Measurements from ENCODE around the gene TMEM272.

Gene TMEM272

DNA sequence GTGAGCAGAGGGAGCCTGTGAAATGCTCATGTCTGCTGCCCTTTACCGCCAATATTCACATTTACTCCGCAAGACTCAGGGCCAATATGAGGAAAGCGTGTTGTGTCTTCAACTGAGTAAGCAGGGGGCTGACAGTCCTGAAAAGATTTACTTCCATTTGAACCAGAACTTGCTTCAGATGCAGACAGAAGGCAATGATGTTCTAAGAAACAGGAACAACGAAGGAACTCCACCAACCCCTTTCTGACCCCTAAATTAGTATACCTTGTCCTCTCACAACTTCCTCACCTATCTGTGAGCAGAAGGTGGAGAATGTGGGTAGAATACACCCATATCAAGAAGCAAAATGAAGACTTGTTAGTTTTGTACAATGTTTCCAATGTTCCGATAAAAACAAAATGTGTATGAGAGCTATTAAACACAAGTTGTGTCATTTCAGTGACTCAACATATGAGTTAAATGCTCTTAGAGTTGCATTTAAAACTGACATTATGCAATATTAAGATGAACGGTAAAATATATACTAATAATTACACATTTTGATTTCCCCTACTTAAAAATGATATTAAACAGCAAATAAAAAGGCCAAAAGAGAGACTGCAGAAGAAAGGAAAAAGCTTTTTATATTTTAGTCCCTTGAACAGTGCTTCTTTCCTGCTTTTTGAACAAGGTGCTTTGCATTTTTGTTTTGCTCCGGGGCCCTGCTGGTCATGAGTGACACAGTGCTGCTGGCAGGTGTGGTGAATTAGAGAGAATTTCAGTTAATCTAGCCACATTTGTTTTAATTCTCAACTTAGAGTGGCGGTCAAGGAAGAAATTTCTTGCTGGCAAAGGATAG is 16.0 kb downstream of the TMEM272 start:
- peak in 1 of 2 experiments; percentile 29 for DNase-seq (ENCODE audit: low read depth in 1 of 2, low spot score in 1 of 2)
- H3K27ac ChIP-seq (replicated peaks): peak overlapping the region; percentile 78; the same call in 1 of the 2 replicates
- TF ChIP-seq SPI1 (IDR thresholded peaks at IDR 0.05; ENCODE audit: borderline replicate concordance, low read depth) (no peak), GABPA (IDR thresholded peaks at IDR 0.05; ENCODE audit: low read depth) (no peak), POLR2AphosphoS5 (IDR thresholded peaks at IDR 0.05; ENCODE audit: low read depth) (no peak)
- TF ChIP-seq, protein P1, sequence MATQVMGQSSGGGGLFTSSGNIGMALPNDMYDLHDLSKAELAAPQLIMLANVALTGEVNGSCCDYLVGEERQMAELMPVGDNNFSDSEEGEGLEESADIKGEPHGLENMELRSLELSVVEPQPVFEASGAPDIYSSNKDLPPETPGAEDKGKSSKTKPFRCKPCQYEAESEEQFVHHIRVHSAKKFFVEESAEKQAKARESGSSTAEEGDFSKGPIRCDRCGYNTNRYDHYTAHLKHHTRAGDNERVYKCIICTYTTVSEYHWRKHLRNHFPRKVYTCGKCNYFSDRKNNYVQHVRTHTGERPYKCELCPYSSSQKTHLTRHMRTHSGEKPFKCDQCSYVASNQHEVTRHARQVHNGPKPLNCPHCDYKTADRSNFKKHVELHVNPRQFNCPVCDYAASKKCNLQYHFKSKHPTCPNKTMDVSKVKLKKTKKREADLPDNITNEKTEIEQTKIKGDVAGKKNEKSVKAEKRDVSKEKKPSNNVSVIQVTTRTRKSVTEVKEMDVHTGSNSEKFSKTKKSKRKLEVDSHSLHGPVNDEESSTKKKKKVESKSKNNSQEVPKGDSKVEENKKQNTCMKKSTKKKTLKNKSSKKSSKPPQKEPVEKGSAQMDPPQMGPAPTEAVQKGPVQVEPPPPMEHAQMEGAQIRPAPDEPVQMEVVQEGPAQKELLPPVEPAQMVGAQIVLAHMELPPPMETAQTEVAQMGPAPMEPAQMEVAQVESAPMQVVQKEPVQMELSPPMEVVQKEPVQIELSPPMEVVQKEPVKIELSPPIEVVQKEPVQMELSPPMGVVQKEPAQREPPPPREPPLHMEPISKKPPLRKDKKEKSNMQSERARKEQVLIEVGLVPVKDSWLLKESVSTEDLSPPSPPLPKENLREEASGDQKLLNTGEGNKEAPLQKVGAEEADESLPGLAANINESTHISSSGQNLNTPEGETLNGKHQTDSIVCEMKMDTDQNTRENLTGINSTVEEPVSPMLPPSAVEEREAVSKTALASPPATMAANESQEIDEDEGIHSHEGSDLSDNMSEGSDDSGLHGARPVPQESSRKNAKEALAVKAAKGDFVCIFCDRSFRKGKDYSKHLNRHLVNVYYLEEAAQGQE (IDR thresholded peaks at IDR 0.05; ENCODE audit: insufficient replicate concordance, low read depth): no peak
- TF ChIP-seq, protein P2, sequence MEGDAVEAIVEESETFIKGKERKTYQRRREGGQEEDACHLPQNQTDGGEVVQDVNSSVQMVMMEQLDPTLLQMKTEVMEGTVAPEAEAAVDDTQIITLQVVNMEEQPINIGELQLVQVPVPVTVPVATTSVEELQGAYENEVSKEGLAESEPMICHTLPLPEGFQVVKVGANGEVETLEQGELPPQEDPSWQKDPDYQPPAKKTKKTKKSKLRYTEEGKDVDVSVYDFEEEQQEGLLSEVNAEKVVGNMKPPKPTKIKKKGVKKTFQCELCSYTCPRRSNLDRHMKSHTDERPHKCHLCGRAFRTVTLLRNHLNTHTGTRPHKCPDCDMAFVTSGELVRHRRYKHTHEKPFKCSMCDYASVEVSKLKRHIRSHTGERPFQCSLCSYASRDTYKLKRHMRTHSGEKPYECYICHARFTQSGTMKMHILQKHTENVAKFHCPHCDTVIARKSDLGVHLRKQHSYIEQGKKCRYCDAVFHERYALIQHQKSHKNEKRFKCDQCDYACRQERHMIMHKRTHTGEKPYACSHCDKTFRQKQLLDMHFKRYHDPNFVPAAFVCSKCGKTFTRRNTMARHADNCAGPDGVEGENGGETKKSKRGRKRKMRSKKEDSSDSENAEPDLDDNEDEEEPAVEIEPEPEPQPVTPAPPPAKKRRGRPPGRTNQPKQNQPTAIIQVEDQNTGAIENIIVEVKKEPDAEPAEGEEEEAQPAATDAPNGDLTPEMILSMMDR (IDR thresholded peaks at IDR 0.05; ENCODE audit: insufficient read depth, low read length): no peak
- H3K4me3 ChIP-seq (replicated peaks; ENCODE audit: insufficient read depth, low read length): no peak overlapping the region
- no peaks in the 10 kb centered on the region for H3K27me3 ChIP-seq (ENCODE audit: insufficient read depth, poor library complexity, severe bottlenecking)

DNA sequence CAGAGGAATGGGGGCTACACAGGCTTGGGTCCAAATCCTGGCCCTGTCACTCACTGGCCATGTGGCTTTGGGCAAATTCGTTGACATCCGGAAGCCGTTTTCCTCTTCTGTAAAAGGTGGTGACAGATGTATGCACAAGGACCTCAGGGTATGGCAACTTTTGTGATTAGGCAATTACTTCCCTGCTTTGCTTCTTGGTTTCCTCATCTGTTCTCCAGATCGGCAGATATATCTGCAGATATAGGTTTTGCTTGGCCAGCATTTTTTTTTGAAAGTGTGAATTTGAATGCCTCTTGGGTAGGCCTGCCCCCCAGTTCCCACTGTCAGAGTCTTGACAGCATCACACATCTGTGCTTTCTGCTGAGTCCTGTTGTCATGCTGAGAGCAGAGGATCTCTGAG is 17.7 kb downstream of the TMEM272 start:
- TF ChIP-seq POLR2AphosphoS5 (IDR thresholded peaks at IDR 0.05; ENCODE audit: low read depth): peak; percentile 51; the same call in 1 of the 2 replicates
- TF ChIP-seq, protein P1 (IDR thresholded peaks at IDR 0.05; ENCODE audit: insufficient replicate concordance, low read depth): no peak
- TF ChIP-seq SPI1 (IDR thresholded peaks at IDR 0.05; ENCODE audit: borderline replicate concordance, low read depth): peak; percentile 64; the same call in 1 of the 2 replicates
- TF ChIP-seq GABPA (IDR thresholded peaks at IDR 0.05; ENCODE audit: low read depth): no peak
- TF ChIP-seq, protein P2 (IDR thresholded peaks at IDR 0.05; ENCODE audit: insufficient read depth, low read length): no peak
- no peaks in the 10 kb centered on the region for H3K27me3 ChIP-seq (ENCODE audit: insufficient read depth, poor library complexity, severe bottlenecking)
- peak; percentile 89 for DNase-seq (ENCODE audit: low read depth in 1 of 2, low spot score in 1 of 2)
- H3K27ac ChIP-seq (replicated peaks): peak overlapping the region; percentile 78
- H3K4me3 ChIP-seq (replicated peaks; ENCODE audit: insufficient read depth, low read length): no peak overlapping the region

DNA sequence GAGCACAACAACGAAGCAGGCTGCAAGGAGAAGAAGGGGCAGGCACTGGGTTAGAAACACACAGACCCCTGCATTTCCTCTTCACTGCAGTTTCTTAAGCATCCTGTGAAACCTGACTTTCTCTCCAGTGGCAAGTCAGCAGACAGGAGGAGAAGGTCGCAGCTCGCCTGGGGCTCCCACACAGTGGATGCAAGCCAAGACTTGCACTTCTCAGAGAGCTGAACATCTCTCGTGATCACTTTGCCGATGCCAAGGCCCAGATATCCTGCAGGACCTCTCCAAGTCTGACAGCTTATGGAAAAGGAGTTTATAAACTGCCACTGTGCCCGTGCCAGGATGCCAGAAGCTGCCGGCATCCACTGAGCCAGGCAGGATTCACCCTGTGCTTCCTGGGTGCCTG is 18.4 kb downstream of the TMEM272 start:
- TF ChIP-seq POLR2AphosphoS5 (IDR thresholded peaks at IDR 0.05; ENCODE audit: low read depth): no peak
- no peak for TF ChIP-seq SPI1 (IDR thresholded peaks at IDR 0.05; ENCODE audit: borderline replicate concordance, low read depth)
- TF ChIP-seq GABPA (IDR thresholded peaks at IDR 0.05; ENCODE audit: low read depth): no peak
- TF ChIP-seq, protein P1 (IDR thresholded peaks at IDR 0.05; ENCODE audit: insufficient replicate concordance, low read depth): no peak
- TF ChIP-seq, protein P2 (IDR thresholded peaks at IDR 0.05; ENCODE audit: insufficient read depth, low read length): no peak
- Histone ChIP-seq H3K4me3 (replicated peaks; ENCODE audit: insufficient read depth, low read length) (no peak overlapping the region), H3K27me3 (ENCODE audit: insufficient read depth, poor library complexity, severe bottlenecking) (no peaks in the 10 kb centered on the region), H3K27ac (replicated peaks) (peak overlapping the region; percentile 78)
- DNase-seq (ENCODE audit: low read depth in 1 of 2, low spot score in 1 of 2): peak in 1 of 2 experiments; percentile 46

All from HL-60 (cell line).